DMS114 treated with DMSO at 0.1 percent for 48 hours (cell line): ENCODE data around the gene MXRA8.
"Not testable (repeated sequence)": the region's sequence is repeated elsewhere in the genome, so short reads cannot be mapped to it uniquely, and the experiment has no call there.

Source experiments
- DNase-seq: peaks from one replicate; lab custom pipeline; 2025; ENCODE audit not compliant: unreplicated experiment; lab: John Stamatoyannopoulos, UW

Gene MXRA8

GRCh38 chr1:1370094-1370493, 11.7 kb upstream of the MXRA8 start:
- DNase-seq: not testable (repeated sequence)

GRCh38 chr1:1367315-1367714, 9.0 kb upstream of the MXRA8 start:
- no peak for DNase-seq

DNA sequence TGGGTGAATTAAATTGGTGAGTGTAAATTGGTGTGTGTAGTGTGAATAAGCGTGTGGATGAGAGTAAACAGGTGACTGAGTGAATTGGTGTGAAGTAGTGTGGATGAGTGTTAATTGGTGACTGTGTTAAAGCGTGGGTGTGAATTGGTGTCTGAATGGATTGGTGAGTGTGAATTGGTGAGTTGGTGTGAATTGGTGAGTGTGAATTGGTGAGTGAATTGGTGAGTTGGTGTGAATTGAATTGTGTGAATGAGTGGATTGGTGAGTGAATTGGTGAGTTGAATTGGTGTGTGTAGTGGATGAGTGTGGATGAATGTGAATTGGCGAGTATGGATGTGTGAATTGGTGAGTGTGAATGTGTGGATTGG, 8.3 kb upstream of the MXRA8 start:
- DNase-seq: no peak

DNA sequence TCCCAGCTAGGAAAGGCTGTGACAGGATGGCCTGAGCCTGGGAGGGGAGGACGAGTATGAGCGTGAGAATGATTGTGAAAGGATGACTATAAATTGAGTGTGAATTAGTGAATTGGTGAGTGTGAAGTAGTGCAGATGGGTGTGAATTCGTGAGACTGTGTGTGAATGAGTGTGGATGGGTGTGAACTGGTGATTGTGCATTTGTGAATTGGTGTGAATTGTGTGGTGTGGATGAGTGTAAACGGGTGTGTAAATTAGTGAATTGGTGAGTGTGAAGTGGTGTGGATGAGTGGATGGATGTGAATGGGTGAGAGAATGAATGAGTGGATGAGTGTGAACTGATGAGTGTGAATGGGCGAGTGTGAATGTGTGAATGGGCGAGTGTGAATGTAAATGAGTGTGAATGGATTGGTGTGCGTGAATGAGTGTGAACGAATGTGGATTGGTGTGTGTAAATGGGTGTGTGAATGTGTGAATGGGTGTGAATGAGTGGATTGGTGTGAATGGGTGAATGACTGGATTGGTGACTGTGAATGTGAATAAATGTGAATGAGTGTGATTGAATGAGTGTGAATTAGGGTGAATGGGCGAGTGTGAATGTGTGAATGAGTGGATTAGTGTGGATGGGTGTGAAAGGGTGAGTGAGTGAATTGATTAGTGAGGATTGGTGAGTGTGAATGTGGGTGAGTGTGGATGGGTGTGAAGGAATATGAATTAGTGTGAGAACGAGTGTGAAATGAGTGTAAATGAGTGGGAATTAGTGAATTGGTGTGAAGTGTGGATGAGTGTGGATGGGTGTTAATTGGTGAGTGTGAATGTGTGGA, 7.7 kb upstream of the MXRA8 start:
- DNase-seq: no peak

- no peak for DNase-seq
Measured at GRCh38 chr1:1364266-1364665, 5.9 kb upstream of the MXRA8 start.

GRCh38 chr1:1361982-1362423, 3.6 kb upstream of the MXRA8 start:
- DNase-seq: peak; percentile 39

DNA sequence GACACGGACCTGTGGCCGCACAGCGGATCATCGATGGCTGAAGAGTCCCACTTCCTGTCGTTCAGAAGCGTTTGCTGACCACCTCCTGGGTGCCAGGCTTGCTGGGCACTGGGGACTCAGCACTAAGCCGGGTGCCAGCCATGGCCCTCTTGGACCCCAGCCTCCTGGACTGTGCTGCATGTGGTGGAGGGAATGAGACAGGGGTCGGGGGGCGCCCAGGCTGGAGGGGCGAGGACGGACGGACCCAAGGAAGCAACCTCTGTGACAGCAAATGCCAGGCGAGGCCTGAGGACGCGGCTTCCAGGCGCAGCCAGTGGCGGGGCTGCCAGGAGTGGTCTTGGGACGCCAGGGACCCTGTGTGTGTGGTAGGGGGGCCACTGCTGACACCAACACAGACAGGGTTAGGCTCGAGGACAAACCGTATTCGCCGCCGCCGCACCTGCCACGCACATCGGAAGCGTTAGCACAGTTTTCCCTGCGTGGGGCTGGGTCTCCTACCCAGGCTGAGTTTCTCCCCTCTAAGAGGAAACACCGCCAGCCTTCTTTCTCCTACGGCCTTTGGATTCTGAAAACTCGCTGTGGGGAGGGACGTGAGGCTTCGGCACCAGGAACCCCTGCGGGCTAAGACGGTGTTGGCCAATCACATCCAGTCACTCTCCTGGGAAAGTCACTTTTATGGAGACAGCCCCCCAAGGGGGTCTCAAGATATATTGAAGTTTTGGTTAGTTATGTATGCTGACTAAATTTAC, 3.1 kb upstream of the MXRA8 start:
- no peak for DNase-seq

DNA sequence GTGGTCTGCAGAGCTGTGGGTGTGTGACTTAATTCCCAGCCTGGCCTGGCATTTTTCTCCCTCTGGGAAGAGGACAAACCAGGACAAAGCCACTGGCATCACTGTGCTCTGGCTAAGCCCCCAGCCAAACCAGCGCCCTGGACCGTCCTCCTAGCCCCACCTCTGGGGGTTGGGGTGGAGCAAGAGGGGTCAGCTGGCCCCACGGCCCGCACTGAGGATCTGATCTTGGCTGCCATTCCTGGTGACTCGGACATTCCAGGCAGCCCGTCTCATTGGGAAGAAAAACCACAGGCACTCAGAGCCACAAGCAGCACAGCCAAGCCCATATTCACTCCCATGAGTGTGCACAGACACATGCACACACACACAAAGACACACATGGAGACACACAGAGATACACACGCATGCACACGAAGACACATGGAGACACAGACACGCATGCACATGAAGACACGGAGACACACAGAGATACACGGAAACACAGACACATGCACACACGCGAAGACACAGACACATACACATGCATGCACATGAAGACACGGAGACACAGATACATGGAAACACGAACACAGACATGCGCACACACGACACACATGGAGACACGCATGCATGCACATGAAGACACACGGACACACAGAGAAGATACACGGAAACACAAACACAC, 2.3 kb upstream of the MXRA8 start:
- no peak for DNase-seq

DNA sequence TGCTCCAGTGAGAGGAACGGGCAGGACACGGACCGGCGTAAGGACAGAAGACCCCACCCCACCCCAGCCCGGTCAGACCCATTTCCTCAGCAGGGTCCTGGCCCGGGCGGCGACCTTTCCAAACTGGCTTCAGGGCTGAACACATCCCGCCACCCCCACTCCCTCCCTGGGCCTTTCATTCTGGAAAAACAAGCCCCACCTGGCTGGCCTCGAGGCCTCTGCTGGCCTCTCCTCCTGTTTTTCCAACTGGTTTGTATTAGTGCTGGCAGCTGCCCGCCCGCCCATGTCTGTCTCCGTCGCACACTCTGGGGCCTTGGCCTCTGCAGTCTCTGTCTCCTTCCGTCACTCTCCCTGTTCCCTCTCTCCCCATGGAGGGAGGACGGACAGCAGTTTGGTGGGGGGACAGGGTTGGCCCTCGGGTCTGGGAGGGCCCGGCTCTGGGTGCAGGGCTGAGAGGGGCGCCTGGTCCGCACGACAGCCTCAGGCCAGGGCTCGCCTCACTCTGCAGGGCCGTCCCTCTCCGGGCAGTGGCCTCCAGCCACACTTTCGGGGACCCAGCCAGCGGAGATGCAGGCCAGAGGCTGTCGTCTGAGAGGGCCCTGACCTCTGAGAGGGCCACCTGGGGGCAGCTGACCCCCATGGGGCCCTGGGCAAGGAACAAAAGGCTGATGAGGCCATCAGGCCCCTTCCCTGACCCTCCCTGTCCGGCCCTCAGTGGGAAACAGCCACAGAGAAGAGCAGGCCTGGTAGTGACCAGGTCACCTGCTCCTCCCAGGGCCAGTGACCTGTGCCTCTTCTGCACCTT, 1.5 kb upstream of the MXRA8 start:
- DNase-seq: no peak

DNA sequence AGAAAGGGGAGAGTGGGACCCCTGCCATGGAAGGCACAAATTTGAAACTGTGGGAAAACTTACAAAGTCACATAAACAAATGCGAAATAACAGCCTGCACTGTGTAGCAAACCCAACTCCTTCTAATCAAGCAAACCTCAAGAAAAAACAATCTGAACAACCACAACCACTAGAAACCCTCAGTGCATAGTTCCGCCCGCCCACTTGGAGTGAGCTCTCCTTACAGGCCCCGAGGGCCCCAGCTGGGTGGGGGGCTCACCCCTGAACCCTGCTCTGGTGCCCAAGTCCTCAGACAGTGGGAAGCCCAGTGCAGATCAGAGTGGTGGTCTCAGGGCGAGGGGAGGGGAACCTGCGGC, 931 bp upstream of the MXRA8 start:
- DNase-seq: no peak

- no peak for DNase-seq
Measured at GRCh38 chr1:1357871-1358432, 403 bp downstream of the MXRA8 start.

DNA sequence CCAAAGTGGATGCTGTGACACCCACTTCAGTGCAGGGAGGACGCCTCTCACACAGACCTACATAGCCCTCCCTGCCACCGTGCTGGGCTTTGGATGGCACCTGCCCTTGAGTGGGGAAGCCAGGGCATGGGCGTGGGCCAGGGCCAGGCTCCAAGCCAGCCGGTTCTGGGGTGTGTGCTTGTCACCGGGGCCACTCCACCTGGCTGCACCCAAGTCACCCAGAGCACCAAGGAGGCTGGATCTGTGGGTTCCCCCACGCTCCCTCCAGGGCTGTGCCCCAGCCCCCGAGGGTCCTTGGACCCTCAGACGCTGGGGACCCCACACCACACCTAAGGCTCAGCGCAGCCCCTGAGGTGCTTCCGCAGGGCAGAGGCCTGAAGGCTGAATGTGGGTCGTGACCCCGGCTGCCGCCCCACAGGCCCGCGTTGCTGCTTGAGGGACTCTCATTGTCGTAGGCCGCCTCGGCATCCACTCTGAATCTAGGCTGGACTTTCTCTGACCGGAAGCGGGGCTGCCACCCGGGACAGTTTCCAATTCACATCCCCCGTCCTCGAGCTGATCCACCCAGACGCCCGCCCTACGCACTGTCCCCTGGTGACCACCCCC, 1.5 kb downstream of the MXRA8 start:
- DNase-seq: no peak

DNA sequence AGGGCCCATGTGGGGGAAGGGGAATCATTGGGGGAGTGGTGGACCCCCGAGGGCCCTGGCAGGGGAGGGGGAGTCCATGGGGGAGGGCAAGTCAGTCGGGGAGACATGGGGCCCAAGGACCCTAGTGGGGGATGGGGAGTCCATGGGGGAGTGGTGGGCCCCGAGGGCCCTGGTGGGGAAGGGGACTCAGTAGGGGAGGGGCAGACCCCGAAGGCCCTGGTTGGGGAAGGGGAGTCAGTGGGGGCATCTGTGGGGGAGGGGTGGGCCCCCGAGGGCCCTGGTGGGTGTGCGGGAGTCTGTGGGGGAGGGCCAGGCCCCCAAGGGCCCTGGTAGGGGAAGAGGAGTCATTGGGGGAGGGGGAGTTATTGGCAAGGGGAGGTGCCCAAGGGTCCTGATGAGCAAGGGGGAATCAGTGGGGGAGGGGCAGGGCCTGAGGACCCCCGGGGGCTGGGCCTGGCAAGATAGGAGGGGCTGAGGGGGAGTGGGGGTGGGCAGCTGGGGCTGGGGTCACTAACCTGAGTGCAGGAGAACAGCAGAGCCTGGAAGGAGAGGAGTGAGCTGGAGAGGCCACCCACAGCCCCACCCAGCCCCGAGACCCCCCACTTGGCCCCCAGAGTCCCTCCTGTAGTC, 2.1 kb downstream of the MXRA8 start:
- no peak for DNase-seq

DNA sequence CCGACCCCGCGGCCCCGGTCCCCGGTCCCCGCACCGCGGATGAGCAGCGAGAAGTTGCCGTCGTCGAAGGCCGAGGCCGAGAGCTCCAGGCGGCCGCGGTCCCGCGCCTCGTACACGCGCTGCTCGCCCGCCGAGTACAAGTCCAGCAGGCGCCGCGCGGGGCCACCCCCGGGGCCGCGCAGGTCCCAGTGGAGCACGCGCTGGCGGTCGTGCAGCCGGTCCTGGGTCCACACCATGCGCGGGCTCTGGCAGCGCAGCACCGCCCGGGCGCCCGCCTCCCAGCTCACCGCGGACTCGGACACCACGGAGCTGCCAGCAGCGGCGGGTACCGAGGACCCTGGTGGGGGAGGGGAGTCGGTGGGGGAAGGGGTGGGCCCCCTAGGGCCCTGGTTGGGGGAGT, 2.9 kb downstream of the MXRA8 start:
- DNase-seq: no peak

DNA sequence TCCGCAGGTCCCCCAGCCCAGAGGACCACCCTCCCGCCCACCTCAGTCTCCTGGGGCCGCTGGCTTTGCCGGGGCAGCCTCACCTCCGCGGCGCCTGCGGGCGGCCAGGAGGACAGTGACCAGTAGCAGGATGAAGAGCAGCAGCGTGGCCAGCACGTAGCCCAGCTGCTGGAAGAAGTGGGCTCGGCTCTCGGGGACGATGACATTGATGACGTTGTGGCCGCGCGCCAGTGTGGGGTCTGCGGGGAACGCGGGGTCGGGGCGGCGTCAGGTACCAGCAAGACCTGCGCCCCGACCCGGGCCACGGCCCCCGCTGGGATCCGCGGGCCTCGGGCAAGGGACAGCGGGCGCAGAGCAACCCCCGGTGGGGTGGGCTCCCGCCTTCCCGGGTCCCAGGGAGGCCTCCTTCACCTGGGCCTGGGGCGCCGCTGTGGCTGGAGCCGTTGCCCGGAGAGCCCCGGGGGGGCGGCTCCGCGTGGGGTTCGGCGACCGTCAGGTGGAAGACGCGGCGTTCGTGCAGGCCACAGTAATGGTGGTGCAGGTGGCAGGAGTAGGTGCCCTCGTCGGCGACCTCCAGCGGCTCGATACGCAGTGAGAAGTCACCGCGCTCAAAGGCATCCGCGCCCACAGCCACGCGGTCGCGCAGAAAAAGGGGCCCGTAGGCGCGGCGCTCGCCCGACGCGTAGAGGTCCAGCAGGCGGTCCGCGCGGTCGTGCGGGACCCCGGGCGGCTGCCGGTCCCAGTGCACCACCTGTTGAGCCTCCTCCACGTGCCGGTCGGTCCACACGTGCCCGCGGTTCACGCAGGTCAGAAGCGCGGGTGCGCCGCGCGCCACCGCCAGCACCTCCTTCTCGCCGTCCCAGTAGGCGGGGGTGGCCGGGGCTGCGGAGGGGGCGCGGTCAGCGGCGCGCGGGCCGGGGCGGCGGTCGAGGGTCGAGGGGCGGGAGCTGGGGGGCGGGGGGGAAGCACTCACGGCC, 3.8 kb downstream of the MXRA8 start:
- DNase-seq: no peak

GRCh38 chr1:1353389-1354151, 4.8 kb downstream of the MXRA8 start:
- DNase-seq: no peak

GRCh38 chr1:1352786-1353388, 5.5 kb downstream of the MXRA8 start:
- DNase-seq: no peak
